Caco-2 (cell line): Measurements from ENCODE around the gene IKZF1. TPM values are rescaled to one million over a fixed set of nuclear protein-coding genes. Genes with fewer than 3 reads are reported as not detected.

Experiments used
- BruUV-seq: library from RNA; stranded (reverse); fragments of 400-500 nt; replicated peaks from 2 replicates; lab custom pipeline; 2021; lab: Mats Ljungman, UMichigan
- CTCF ChIA-PET: fragments of 300-600 bp; sonication (Branson Sonifier 250); formaldehyde crosslinking; loops from one replicate; lab custom pipeline; 2022; ENCODE audit warnings: antibody characterized with exemption; lab: Charles Lee
- POLR2A ChIA-PET: fragments of 300-600 bp; sonication (Branson Sonifier 250); formaldehyde crosslinking; loops from one replicate; lab custom pipeline; 2022; ENCODE audit warnings: antibody characterized with exemption; lab: Charles Lee
- DNase-seq, 2 experiments: peaks; one replicate each; pipeline versions ENCODE4 v3.0.0 to v3.0.0-alpha.2; 2020 to 2022
- H3K27me3 ChIP-seq: replicated peaks from 2 replicates; pipeline ENCODE4 v1.6.0; 2011; ENCODE audit warnings: low read length; ENCODE audit not compliant: control insufficient read depth, insufficient read depth
- H3K36me3 ChIP-seq: 2 replicates; pipeline ENCODE4 v1.5.1; 2011; ENCODE audit warnings: low read length; ENCODE audit not compliant: control insufficient read depth, insufficient read depth
- H3K4me1 ChIP-seq: fragments of 250-450 bp; sonication (Bioruptor Pico); 2 replicates; pipeline ENCODE4 v1.5.1; 2020; ENCODE audit warnings: mild to moderate bottlenecking
- H3K4me3 ChIP-seq: 2 replicates; pipeline ENCODE4 v1.5.1; 2011; ENCODE audit warnings: low read depth, mild to moderate bottlenecking, control low read depth, low read length
- H3K9me3 ChIP-seq: fragments of 250-450 bp; sonication (Bioruptor Pico); 2 replicates; pipeline ENCODE4 v1.5.1; 2020; ENCODE audit warnings: mild to moderate bottlenecking, moderate library complexity
- H3K27ac Mint-ChIP-seq: one replicate; pipeline ENCODE4 v1.8.0; 2022; ENCODE audit warnings: mixed read lengths; ENCODE audit not compliant: unreplicated experiment
- H3K27me3 Mint-ChIP-seq: one replicate; pipeline ENCODE4 v1.8.0; 2022; ENCODE audit warnings: mixed read lengths; ENCODE audit not compliant: insufficient read depth, unreplicated experiment
- H3K36me3 Mint-ChIP-seq: one replicate; pipeline ENCODE4 v1.8.0; 2022; ENCODE audit warnings: mild to moderate bottlenecking, mixed read lengths; ENCODE audit not compliant: insufficient read depth, unreplicated experiment
- H3K4me1 Mint-ChIP-seq: one replicate; pipeline ENCODE4 v1.8.0; 2022; ENCODE audit warnings: low read depth, mixed read lengths; ENCODE audit not compliant: unreplicated experiment
- H3K4me3 Mint-ChIP-seq: one replicate; pipeline ENCODE4 v1.8.0; 2022; ENCODE audit warnings: mild to moderate bottlenecking, moderate library complexity, mixed read lengths; ENCODE audit not compliant: unreplicated experiment
- H3K9me3 Mint-ChIP-seq: one replicate; pipeline ENCODE4 v1.8.0; 2022; ENCODE audit warnings: mixed read lengths; ENCODE audit not compliant: unreplicated experiment
- intact Hi-C: fragments of 100-400 bp; cut with micrococcal nuclease; formaldehyde crosslinking; loops from one replicate; pipeline ENCODE4 v1.10.0; 2022; ENCODE audit not compliant: unreplicated experiment
- total RNA-seq: library from RNA; stranded (reverse); gene quantifications from 2 replicates; pipeline ENCODE4 v1.2.3, GENCODE V29; 2022
- TF ChIP-seq, protein P1 (sequence below), 2 experiments: fragments of 200-600 bp in 1 of 2; IDR thresholded peaks; 1 replicate in 1 of 2; 2 replicates in 1 of 2; pipeline versions ENCODE4 v1.5.1 to v1.8.0; 2011 to 2022; ENCODE audit warnings: antibody characterized with exemption in 1 of 2, control low read depth in 1 of 2, inconsistent platforms in 1 of 2, low read depth in 1 of 2, low read length in 1 of 2, mild to moderate bottlenecking in 1 of 2, moderate library complexity in 1 of 2; ENCODE audit not compliant: insufficient read depth in 1 of 2, severe bottlenecking in 1 of 2, unreplicated experiment in 1 of 2

Gene IKZF1
- total RNA-seq, 1 experiment from 2014 or later, result not detected

DNA sequence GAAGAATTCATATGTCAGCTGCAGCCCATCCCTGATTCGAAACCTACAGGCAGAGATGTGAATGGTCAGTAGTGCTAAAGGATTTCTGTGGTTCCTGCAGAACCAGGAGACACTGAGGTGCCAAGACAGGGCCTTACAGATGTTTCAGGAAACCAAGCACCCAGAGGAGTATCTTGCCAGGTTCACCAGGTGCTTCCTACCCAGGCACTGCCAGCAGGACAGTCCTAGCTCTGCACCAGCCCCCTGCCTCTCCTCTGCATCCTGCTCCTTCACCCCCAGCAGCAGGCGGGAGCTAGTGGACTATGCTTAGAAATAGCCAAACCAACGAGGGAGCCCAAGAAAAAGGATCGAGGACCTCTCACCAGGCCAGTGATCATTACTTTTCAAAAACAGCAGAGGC, 4.2 kb upstream of the IKZF1 start:
- Histone ChIP-seq H3K4me1 (no peaks in the 10 kb centered on the region), H3K4me3 (no peak overlapping the region), H3K27me3 (peaks cover 1% of the 10 kb centered on the region; the same call in 1 of the 2 replicates), H3K36me3 (no peaks in the 10 kb centered on the region), H3K9me3 (no peaks in the 10 kb centered on the region)
- ChIA-PET CTCF (no interaction called here), POLR2A (no interaction called here)
- no peak overlapping the region for H3K27ac Mint-ChIP-seq
- intact Hi-C loops, result no loop called here
- H3K27me3 Mint-ChIP-seq, result peaks cover 11% of the 10 kb centered on the region
- H3K9me3 Mint-ChIP-seq, result no peaks in the 10 kb centered on the region
- DNase-seq, result no peak
- TF ChIP-seq, protein P1, sequence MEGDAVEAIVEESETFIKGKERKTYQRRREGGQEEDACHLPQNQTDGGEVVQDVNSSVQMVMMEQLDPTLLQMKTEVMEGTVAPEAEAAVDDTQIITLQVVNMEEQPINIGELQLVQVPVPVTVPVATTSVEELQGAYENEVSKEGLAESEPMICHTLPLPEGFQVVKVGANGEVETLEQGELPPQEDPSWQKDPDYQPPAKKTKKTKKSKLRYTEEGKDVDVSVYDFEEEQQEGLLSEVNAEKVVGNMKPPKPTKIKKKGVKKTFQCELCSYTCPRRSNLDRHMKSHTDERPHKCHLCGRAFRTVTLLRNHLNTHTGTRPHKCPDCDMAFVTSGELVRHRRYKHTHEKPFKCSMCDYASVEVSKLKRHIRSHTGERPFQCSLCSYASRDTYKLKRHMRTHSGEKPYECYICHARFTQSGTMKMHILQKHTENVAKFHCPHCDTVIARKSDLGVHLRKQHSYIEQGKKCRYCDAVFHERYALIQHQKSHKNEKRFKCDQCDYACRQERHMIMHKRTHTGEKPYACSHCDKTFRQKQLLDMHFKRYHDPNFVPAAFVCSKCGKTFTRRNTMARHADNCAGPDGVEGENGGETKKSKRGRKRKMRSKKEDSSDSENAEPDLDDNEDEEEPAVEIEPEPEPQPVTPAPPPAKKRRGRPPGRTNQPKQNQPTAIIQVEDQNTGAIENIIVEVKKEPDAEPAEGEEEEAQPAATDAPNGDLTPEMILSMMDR (IDR thresholded peaks at IDR 0.05; ENCODE audit: insufficient read depth in 1 of 2, low read depth in 1 of 2, low read length in 1 of 2, severe bottlenecking in 1 of 2, unreplicated experiment in 1 of 2), result no peak
- no peak overlapping the region for H3K4me3 Mint-ChIP-seq
- BruUV-seq, result no TSS peak
- H3K36me3 Mint-ChIP-seq, result no peaks in the 10 kb centered on the region
- H3K4me1 Mint-ChIP-seq, result no peaks in the 10 kb centered on the region

DNA sequence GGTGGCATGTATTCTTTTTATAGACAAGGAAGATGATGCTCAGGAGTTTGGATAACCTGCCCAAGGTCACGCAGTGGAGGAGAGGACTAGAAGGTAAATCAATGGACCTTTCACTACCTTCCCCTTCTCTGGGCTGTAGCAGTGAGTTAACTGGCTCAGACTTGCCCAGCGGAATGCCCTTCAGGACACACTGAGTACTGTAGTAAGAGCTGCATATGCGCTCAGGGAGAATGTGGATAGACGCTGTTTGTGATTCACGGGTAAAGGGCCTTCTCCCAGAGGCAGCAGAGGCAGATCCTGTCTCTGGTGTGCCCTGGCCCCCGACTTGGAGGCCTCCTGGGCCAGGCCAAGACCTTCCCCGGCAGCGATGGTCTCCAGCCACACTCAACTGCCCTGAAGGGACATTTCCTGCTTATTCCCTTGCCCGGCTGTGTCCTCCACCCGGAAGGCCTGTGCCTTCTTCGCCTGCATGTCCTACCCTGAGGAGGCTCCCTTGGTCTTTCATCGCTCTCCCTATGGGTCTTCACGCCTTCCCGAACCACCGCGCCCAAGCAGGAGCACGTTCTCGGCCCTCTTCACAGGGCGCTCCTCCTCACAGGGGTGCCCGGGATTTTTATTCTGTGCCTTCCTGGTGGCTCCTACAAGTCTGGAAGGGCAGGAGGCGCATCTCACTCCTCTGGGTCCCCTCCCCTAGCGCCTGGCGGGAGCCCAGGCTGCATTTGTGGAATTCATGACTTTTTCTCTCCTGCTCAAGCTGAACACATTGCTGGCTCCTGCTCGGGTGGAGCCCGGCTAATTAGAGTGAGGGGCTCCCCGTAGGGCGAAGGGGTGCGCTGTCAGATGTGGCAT, 1.8 kb upstream of the IKZF1 start:
- TF ChIP-seq, protein P1 (IDR thresholded peaks at IDR 0.05; ENCODE audit: insufficient read depth in 1 of 2, low read depth in 1 of 2, low read length in 1 of 2, severe bottlenecking in 1 of 2, unreplicated experiment in 1 of 2), result no peak
- ChIA-PET CTCF (no interaction called here), POLR2A (no interaction called here)
- no peak for DNase-seq
- Histone ChIP-seq H3K27me3 (peaks cover 1% of the 10 kb centered on the region; the same call in 1 of the 2 replicates), H3K4me3 (no peak overlapping the region), H3K9me3 (no peaks in the 10 kb centered on the region), H3K36me3 (no peaks in the 10 kb centered on the region), H3K4me1 (no peaks in the 10 kb centered on the region)
- intact Hi-C loops, result no loop called here
- Mint-ChIP-seq H3K27me3 (peaks cover 9% of the 10 kb centered on the region), H3K27ac (no peak overlapping the region), H3K4me3 (no peak overlapping the region), H3K4me1 (no peaks in the 10 kb centered on the region), H3K9me3 (no peaks in the 10 kb centered on the region), H3K36me3 (no peaks in the 10 kb centered on the region)
- BruUV-seq, result no TSS peak

DNA sequence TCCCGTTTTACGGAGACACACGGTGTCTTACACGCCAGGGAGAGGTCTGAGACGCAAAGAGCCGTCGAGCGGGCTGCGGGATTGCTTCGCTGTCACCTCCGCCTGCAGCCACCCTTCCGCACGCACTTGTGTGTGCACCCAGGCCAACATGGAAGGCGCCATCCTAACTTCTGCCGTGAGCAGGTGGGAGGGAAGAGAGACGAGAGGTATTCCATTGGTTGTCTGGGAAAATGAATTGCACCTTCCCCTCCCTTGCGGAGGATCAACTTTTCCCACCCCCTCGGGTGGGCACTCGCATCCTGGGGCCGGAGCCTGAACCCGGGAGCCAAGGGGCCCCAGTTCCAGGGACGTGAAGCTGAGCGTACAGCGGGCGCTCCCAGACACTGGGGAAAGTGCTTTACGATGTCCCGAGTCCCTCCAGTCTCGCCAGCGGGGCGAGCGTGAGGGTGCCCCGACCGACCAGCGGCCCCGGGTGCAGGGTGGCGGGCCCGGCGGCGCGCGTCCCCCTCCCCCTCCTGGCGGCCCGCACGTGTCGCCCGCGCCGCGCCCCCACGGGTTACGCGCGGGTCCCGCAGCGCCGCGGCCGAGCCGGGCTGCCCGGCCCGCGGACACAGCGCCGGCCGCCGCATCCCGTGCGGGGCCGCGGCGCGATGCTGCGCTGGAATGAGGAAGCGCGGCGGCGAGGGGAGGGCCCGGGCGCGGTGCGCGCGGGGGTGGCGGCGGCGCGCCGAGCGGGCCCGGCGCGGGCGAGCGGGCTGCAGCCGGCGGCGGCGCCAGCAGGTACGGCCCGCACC, 984 bp upstream of the IKZF1 start:
- no peak overlapping the region for H3K27ac Mint-ChIP-seq
- H3K9me3 Mint-ChIP-seq, result no peaks in the 10 kb centered on the region
- H3K4me3 Mint-ChIP-seq, result no peak overlapping the region
- H3K36me3 ChIP-seq, result no peaks in the 10 kb centered on the region
- H3K4me3 ChIP-seq, result no peak overlapping the region
- H3K27me3 ChIP-seq, result peaks cover 1% of the 10 kb centered on the region; the same call in 1 of the 2 replicates
- TF ChIP-seq, protein P1 (IDR thresholded peaks at IDR 0.05; ENCODE audit: insufficient read depth in 1 of 2, low read depth in 1 of 2, low read length in 1 of 2, severe bottlenecking in 1 of 2, unreplicated experiment in 1 of 2), result no peak
- ChIA-PET CTCF (no interaction called here), POLR2A (no interaction called here)
- peaks cover 9% of the 10 kb centered on the region for H3K27me3 Mint-ChIP-seq
- H3K4me1 Mint-ChIP-seq, result no peaks in the 10 kb centered on the region
- H3K36me3 Mint-ChIP-seq, result no peaks in the 10 kb centered on the region
- DNase-seq, result no peak
- intact Hi-C loops, result no loop called here
- H3K4me1 ChIP-seq, result no peaks in the 10 kb centered on the region
- no peaks in the 10 kb centered on the region for H3K9me3 ChIP-seq
- BruUV-seq, result no TSS peak
